HG02970 (cell line): Measurements from ENCODE around the gene PCSK6.
"Not testable (repeated sequence)": the region's sequence is repeated elsewhere in the genome, so short reads cannot be mapped to it uniquely, and the experiment has no call there.

Experiments
- ATAC-seq: cut with Tn5 transposase; IDR thresholded peaks from one replicate; pipeline ENCODE4 v1.9.1; 2021; ENCODE audit warnings: mild to moderate bottlenecking, moderate library complexity, moderate number of reproducible peaks; ENCODE audit not compliant: unreplicated experiment, low FRiP score

The PCSK6 gene

GRCh38 chr15:101437209-101437608 lies 52.3 kb downstream of the PCSK6 start:
- ATAC-seq = no peak

GRCh38 chr15:101436526-101436925 lies 53.0 kb downstream of the PCSK6 start:
- ATAC-seq = no peak

- ATAC-seq = no peak
These were observed 53.7 kb downstream of the PCSK6 start for GRCh38 chr15:101435761-101436160.

- no peak for ATAC-seq
These were observed 55.2 kb downstream of the PCSK6 start for GRCh38 chr15:101434032-101434920.

- ATAC-seq = no peak
These were observed 56.1 kb downstream of the PCSK6 start for GRCh38 chr15:101433396-101433795.

GRCh38 chr15:101432982-101433381 lies 56.5 kb downstream of the PCSK6 start:
- no peak for ATAC-seq

- ATAC-seq = no peak
These were observed 57.8 kb downstream of the PCSK6 start for GRCh38 chr15:101431748-101432147.

GRCh38 chr15:101431301-101431700 lies 58.2 kb downstream of the PCSK6 start:
- no peak for ATAC-seq

GRCh38 chr15:101429646-101430045 lies 59.9 kb downstream of the PCSK6 start:
- no peak for ATAC-seq

GRCh38 chr15:101429191-101429590 lies 60.3 kb downstream of the PCSK6 start:
- ATAC-seq = no peak

- ATAC-seq = no peak
These were observed 60.7 kb downstream of the PCSK6 start for GRCh38 chr15:101428758-101429157.

GRCh38 chr15:101427606-101428487 lies 61.7 kb downstream of the PCSK6 start:
- no peak for ATAC-seq

GRCh38 chr15:101426761-101427333 lies 62.7 kb downstream of the PCSK6 start:
- no peak for ATAC-seq

- no peak for ATAC-seq
These were observed 63.6 kb downstream of the PCSK6 start for GRCh38 chr15:101425787-101426365.

GRCh38 chr15:101424984-101425383 lies 64.5 kb downstream of the PCSK6 start:
- ATAC-seq = no peak

GRCh38 chr15:101420232-101420631 lies 69.3 kb downstream of the PCSK6 start:
- ATAC-seq = no peak

GRCh38 chr15:101416475-101416874 lies 73.0 kb downstream of the PCSK6 start:
- ATAC-seq = not testable (repeated sequence)

GRCh38 chr15:101413239-101413638 lies 76.3 kb downstream of the PCSK6 start:
- no peak for ATAC-seq

GRCh38 chr15:101411581-101411980 lies 77.9 kb downstream of the PCSK6 start:
- ATAC-seq = no peak

GRCh38 chr15:101411085-101411484 lies 78.4 kb downstream of the PCSK6 start:
- no peak for ATAC-seq

GRCh38 chr15:101410612-101411011 lies 78.9 kb downstream of the PCSK6 start:
- no peak for ATAC-seq
